ENCODE data around the gene SNW1. TPM values are rescaled to one million over a fixed set of nuclear protein-coding genes. Genes with fewer than 3 reads are reported as not detected.

SNW1 gene
- total RNA-seq, 1 experiment from 2014 or later, result 67.0 TPM

DNA sequence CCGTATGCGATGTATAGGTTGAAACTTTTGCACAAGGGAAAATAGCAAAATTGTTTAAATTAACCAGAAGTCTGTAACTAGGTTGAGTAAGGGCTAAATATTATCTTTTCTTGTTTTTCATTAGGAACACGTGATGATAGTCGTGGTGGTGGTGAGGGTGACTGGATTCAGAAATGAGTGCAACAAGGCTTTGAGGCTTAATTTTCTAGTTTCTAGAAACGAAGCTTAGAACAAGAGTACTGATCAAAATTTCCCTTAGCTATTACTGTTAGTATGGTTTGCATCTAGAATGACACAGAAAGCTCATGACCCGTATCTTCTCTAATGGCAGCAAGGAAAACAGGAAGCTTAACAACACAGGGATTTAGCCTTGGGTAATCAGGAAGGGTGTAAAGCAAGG, 46.0 kb downstream of the SNW1 start:
- H3K36me3 ChIP-seq (ENCODE audit: control insufficient read depth, insufficient read depth, low read length), result peaks cover 19% of the 10 kb centered on the region
- H3K4me3 ChIP-seq (ENCODE audit: low read depth in 2 of 2, low read length in 2 of 2), result no peak overlapping the region
- no TSS peak for BruUV-seq (replicated peaks)
- ATAC-seq (no peak), DNase-seq (ENCODE audit: low read depth, low spot score) (no peak)
- ChIA-PET CTCF (no interaction called here), POLR2A (interaction anchor here (0.6 kb wide), 1 partner anchor 394 kb away, joined by 5 read pairs; the partner anchor contains the start of genes GSTZ1 and POMT2)
- no peaks in the 10 kb centered on the region; the same call in 1 of the 2 replicates for H3K4me1 ChIP-seq (ENCODE audit: control insufficient read depth, insufficient read depth, low read length)
- no peak overlapping the region for H3K27ac ChIP-seq (ENCODE audit: low read length)
- TF ChIP-seq TCF7L2 (IDR thresholded peaks at IDR 0.05; ENCODE audit: low read depth, low read length) (no peak), SIN3A (IDR thresholded peaks at IDR 0.05; ENCODE audit: borderline replicate concordance, insufficient read depth, low read depth, low read length) (no peak), POLR2AphosphoS5 (IDR thresholded peaks at IDR 0.05; ENCODE audit: low read depth, low read length) (no peak)
- TF ChIP-seq, protein P1, sequence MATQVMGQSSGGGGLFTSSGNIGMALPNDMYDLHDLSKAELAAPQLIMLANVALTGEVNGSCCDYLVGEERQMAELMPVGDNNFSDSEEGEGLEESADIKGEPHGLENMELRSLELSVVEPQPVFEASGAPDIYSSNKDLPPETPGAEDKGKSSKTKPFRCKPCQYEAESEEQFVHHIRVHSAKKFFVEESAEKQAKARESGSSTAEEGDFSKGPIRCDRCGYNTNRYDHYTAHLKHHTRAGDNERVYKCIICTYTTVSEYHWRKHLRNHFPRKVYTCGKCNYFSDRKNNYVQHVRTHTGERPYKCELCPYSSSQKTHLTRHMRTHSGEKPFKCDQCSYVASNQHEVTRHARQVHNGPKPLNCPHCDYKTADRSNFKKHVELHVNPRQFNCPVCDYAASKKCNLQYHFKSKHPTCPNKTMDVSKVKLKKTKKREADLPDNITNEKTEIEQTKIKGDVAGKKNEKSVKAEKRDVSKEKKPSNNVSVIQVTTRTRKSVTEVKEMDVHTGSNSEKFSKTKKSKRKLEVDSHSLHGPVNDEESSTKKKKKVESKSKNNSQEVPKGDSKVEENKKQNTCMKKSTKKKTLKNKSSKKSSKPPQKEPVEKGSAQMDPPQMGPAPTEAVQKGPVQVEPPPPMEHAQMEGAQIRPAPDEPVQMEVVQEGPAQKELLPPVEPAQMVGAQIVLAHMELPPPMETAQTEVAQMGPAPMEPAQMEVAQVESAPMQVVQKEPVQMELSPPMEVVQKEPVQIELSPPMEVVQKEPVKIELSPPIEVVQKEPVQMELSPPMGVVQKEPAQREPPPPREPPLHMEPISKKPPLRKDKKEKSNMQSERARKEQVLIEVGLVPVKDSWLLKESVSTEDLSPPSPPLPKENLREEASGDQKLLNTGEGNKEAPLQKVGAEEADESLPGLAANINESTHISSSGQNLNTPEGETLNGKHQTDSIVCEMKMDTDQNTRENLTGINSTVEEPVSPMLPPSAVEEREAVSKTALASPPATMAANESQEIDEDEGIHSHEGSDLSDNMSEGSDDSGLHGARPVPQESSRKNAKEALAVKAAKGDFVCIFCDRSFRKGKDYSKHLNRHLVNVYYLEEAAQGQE (IDR thresholded peaks at IDR 0.05; ENCODE audit: insufficient read depth in 1 of 2, low read depth in 2 of 2, low read length in 1 of 2), result no peak
- TF ChIP-seq, protein P2, sequence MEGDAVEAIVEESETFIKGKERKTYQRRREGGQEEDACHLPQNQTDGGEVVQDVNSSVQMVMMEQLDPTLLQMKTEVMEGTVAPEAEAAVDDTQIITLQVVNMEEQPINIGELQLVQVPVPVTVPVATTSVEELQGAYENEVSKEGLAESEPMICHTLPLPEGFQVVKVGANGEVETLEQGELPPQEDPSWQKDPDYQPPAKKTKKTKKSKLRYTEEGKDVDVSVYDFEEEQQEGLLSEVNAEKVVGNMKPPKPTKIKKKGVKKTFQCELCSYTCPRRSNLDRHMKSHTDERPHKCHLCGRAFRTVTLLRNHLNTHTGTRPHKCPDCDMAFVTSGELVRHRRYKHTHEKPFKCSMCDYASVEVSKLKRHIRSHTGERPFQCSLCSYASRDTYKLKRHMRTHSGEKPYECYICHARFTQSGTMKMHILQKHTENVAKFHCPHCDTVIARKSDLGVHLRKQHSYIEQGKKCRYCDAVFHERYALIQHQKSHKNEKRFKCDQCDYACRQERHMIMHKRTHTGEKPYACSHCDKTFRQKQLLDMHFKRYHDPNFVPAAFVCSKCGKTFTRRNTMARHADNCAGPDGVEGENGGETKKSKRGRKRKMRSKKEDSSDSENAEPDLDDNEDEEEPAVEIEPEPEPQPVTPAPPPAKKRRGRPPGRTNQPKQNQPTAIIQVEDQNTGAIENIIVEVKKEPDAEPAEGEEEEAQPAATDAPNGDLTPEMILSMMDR (IDR thresholded peaks at IDR 0.05), result no peak
- in situ Hi-C loops (cut with HindIII; ENCODE audit: low pct_unique_long_range_greater_than_20kb, low sequenced_read_pairs), result no loop called here
- intact Hi-C loops (cut with micrococcal nuclease; ENCODE audit: unreplicated experiment), result no loop called here
- H3K9me3 ChIP-seq (ENCODE audit: control insufficient read depth, insufficient read depth, low read depth, low read length), result no peaks in the 10 kb centered on the region
- no peaks in the 10 kb centered on the region for H3K27me3 ChIP-seq (ENCODE audit: control insufficient read depth, insufficient read depth, low read length)

DNA sequence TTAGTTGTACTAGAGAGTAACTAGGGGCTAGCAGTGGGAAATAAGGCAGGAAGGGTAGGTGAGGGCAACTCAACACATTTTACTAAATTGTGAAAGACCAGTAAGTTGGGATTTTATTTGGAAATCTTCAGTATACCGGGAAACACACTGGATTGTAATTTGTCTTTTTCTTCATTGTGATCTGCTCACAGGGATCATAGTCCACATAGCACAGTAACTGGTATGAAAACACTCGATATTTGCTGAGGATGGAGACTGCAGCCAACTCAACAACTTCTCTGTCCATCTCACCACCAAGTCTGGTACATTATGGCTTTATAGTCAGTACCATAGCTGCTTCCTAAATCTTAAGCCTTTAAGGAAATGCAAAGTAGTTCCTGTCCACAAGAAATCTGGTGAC, 50.6 kb downstream of the SNW1 start:
- intact Hi-C loops (cut with micrococcal nuclease; ENCODE audit: unreplicated experiment) (no loop called here), in situ Hi-C loops (cut with HindIII; ENCODE audit: low pct_unique_long_range_greater_than_20kb, low sequenced_read_pairs) (no loop called here)
- no peak for TF ChIP-seq TCF7L2 (IDR thresholded peaks at IDR 0.05; ENCODE audit: low read depth, low read length)
- no peaks in the 10 kb centered on the region for H3K9me3 ChIP-seq (ENCODE audit: control insufficient read depth, insufficient read depth, low read depth, low read length)
- no TSS peak for BruUV-seq (replicated peaks)
- H3K36me3 ChIP-seq (ENCODE audit: control insufficient read depth, insufficient read depth, low read length), result peaks cover 32% of the 10 kb centered on the region
- ChIA-PET CTCF (no interaction called here), POLR2A (no interaction called here)
- peaks cover 16% of the 10 kb centered on the region for H3K4me1 ChIP-seq (ENCODE audit: control insufficient read depth, insufficient read depth, low read length)
- DNase-seq (ENCODE audit: low read depth, low spot score) (no peak), ATAC-seq (no peak)
- H3K27me3 ChIP-seq (ENCODE audit: control insufficient read depth, insufficient read depth, low read length), result no peaks in the 10 kb centered on the region
- no peak overlapping the region for H3K4me3 ChIP-seq (ENCODE audit: low read depth in 2 of 2, low read length in 2 of 2)
- H3K27ac ChIP-seq (ENCODE audit: low read length), result no peak overlapping the region

DNA sequence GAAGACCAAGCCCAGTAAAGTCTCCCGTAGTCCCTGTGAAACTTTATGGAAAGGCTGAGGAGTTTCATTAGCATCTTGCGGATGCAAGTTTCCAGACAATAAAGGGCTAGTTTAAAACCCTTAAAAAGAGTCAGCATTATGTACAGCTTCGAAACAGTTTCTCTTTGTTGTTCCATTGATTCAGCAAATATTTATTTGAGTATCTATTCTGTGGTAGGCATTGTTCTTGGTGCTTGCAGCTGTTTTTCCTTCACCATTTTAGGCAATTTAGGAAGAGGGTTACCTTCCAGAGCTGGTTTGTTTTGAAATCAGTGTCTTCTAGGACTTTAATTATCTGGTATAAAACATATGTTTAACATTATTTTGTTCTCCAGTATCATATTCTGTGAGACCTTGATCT, 51.5 kb downstream of the SNW1 start:
- Histone ChIP-seq H3K9me3 (ENCODE audit: control insufficient read depth, insufficient read depth, low read depth, low read length) (no peaks in the 10 kb centered on the region), H3K27ac (ENCODE audit: low read length) (peak overlapping the region; percentile 94), H3K4me3 (ENCODE audit: low read depth in 2 of 2, low read length in 2 of 2) (peak overlapping the region; percentile 76 to 94), H3K36me3 (ENCODE audit: control insufficient read depth, insufficient read depth, low read length) (peaks cover 33% of the 10 kb centered on the region), H3K27me3 (ENCODE audit: control insufficient read depth, insufficient read depth, low read length) (no peaks in the 10 kb centered on the region), H3K4me1 (ENCODE audit: control insufficient read depth, insufficient read depth, low read length) (peaks cover 16% of the 10 kb centered on the region)
- BruUV-seq (replicated peaks), result no TSS peak
- CTCF ChIA-PET, result no interaction called here
- in situ Hi-C loops (cut with HindIII; ENCODE audit: low pct_unique_long_range_greater_than_20kb, low sequenced_read_pairs), result no loop called here
- TF ChIP-seq SIN3A (IDR thresholded peaks at IDR 0.05; ENCODE audit: borderline replicate concordance, insufficient read depth, low read depth, low read length) (no peak), POLR2AphosphoS5 (IDR thresholded peaks at IDR 0.05; ENCODE audit: low read depth, low read length) (no peak), TCF7L2 (IDR thresholded peaks at IDR 0.05; ENCODE audit: low read depth, low read length) (no peak)
- TF ChIP-seq, protein P2 (IDR thresholded peaks at IDR 0.05), result no peak
- TF ChIP-seq, protein P1 (IDR thresholded peaks at IDR 0.05; ENCODE audit: insufficient read depth in 1 of 2, low read depth in 2 of 2, low read length in 1 of 2), result no peak
- ATAC-seq (no peak), DNase-seq (ENCODE audit: low read depth, low spot score) (no peak)
- intact Hi-C loops (cut with micrococcal nuclease; ENCODE audit: unreplicated experiment), result no loop called here
- POLR2A ChIA-PET, result no interaction called here

Measured in Panc1 (cell line).